ENCODE results near the gene DBN1. TPM values are rescaled to one million over a fixed set of nuclear protein-coding genes. Genes with fewer than 3 reads are reported as not detected.

DBN1 gene
- total and polyA plus RNA-seq, 2 donors (not counting 3 experiments of a cell fraction or from before 2014, with no cell fraction given): 198 to 336 TPM

- Histone ChIP-seq H3K9ac (replicated peaks; ENCODE audit: extremely low read depth, insufficient read depth, low read length) (no peak overlapping the region), H2AFZ (ENCODE audit: low read depth, low read length) (no peak overlapping the region), H3K36me3 (ENCODE audit: control insufficient read depth in 2 of 2, extremely low read depth in 1 of 2, insufficient read depth in 2 of 2, low read length in 2 of 2) (peaks cover 0 to 5% of the 10 kb centered on the region in 2 experiments), H4K20me1 (replicated peaks; ENCODE audit: control insufficient read depth, extremely low read depth, insufficient read depth, low read length) (no peaks in the 10 kb centered on the region), H3K27ac (ENCODE audit: insufficient read depth, low read depth, low read length) (no peak overlapping the region), H3K27me3 (ENCODE audit: control insufficient read depth in 2 of 2, insufficient read depth in 2 of 2, low read length in 2 of 2) (no peaks in the 10 kb centered on the region), H3K4me1 (ENCODE audit: control insufficient read depth, extremely low read depth, insufficient read depth, low read length) (peaks cover 14% of the 10 kb centered on the region), H3K9me3 (replicated peaks; ENCODE audit: control insufficient read depth, insufficient read depth, low read length) (no peaks in the 10 kb centered on the region), H3K4me2 (ENCODE audit: insufficient read depth, low read length) (peak overlapping the region; percentile 65), H3K4me3 (replicated peaks in 1 of 3; ENCODE audit: insufficient read depth in 1 of 3, low read depth in 1 of 3, low read length in 3 of 3) (peak overlapping the region in 1 of 3 experiments; percentile 58), H3K79me2 (ENCODE audit: control insufficient read depth, insufficient read depth, low read length) (no peaks in the 10 kb centered on the region), H3K9me1 (replicated peaks; ENCODE audit: control insufficient read depth, extremely low read depth, insufficient read depth, low read length) (no peaks in the 10 kb centered on the region)
- POLR2A ChIA-PET: interaction anchor here (0.5 to 1.2 kb wide), 3 partner anchors 9 to 359 kb away, joined by 3 to 5 read pairs (median 4); partner anchors contain the start of gene FGFR4
- BruUV-seq (replicated peaks): no TSS peak
- dilution Hi-C loops (cut with MboI; ENCODE audit: extremely low pct_ligation_motif_present, low sequenced_read_pairs) (no loop called here), intact Hi-C loops (cut with micrococcal nuclease) (loop anchor here (1.0 kb wide), 2 partner anchors 8 to 20 kb away; partner anchors contain the start of gene GRK6)
- FAIRE-seq (no peak), DNase-seq (ENCODE audit: low read depth, low spot score) (no peak)
- TF ChIP-seq, protein P1, sequence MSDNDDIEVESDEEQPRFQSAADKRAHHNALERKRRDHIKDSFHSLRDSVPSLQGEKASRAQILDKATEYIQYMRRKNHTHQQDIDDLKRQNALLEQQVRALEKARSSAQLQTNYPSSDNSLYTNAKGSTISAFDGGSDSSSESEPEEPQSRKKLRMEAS (IDR thresholded peaks at IDR 0.05; ENCODE audit: insufficient read depth, insufficient read length): no peak
- TF ChIP-seq POLR2AphosphoS5 (IDR thresholded peaks at IDR 0.05; ENCODE audit: insufficient read depth, low read depth, low read length) (no peak), GATA2 (IDR thresholded peaks at IDR 0.05; ENCODE audit: insufficient read depth, insufficient read length, low read depth, low read length) (no peak), FOS (IDR thresholded peaks at IDR 0.05; ENCODE audit: borderline replicate concordance, insufficient read depth, low read length) (no peak), POLR2A (IDR thresholded peaks at IDR 0.05; ENCODE audit: low read depth, low read length) (no peak), MYC (IDR thresholded peaks at IDR 0.05; ENCODE audit: low read depth, low read length) (no peak), CTCF (IDR thresholded peaks at IDR 0.05; ENCODE audit: extremely low read depth in 1 of 2, insufficient read depth in 1 of 2, low read depth in 1 of 2, low read length in 2 of 2) (no peak), EZH2 (IDR thresholded peaks at IDR 0.05; ENCODE audit: borderline replicate concordance, low read depth, low read length, severe bottlenecking) (no peak), JUN (IDR thresholded peaks at IDR 0.05; ENCODE audit: borderline replicate concordance, insufficient read depth, insufficient read length, low read depth) (no peak)
- CTCF ChIA-PET: interaction anchor here (1.1 to 13.5 kb wide), 7 partner anchors 9 to 55 kb away, joined by 3 to 288 read pairs (median 9); partner anchors contain the start of genes GRK6 and PFN3
These were observed 27.6 kb downstream of the DBN1 start for GRCh38 chr5:177445917-177446199.
